ENCODE results near the gene SH3RF1.

DNA sequence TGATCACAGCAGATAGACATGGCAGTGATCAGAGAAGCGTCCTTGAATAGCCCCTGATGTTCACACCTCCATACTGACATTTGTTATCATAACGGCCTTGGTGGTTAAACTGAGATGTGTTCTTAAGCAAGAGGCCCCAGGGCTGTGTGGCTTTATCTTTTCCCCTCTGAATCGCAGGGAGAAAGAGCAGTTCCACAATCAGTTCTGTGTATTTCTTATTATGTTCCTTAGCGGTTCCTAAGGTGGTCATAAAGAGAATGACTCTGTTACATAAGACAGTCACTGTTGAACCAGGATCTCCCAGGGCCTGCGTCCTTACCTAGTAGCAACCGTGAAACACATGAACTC is 207.9 kb downstream of the SH3RF1 start:
- TF ChIP-seq, protein P1, sequence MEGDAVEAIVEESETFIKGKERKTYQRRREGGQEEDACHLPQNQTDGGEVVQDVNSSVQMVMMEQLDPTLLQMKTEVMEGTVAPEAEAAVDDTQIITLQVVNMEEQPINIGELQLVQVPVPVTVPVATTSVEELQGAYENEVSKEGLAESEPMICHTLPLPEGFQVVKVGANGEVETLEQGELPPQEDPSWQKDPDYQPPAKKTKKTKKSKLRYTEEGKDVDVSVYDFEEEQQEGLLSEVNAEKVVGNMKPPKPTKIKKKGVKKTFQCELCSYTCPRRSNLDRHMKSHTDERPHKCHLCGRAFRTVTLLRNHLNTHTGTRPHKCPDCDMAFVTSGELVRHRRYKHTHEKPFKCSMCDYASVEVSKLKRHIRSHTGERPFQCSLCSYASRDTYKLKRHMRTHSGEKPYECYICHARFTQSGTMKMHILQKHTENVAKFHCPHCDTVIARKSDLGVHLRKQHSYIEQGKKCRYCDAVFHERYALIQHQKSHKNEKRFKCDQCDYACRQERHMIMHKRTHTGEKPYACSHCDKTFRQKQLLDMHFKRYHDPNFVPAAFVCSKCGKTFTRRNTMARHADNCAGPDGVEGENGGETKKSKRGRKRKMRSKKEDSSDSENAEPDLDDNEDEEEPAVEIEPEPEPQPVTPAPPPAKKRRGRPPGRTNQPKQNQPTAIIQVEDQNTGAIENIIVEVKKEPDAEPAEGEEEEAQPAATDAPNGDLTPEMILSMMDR (conservative IDR thresholded peaks at IDR 0.05; ENCODE audit: low read depth in 2 of 2) = no peak
- TF ChIP-seq EZH2 (IDR thresholded peaks at IDR 0.05; ENCODE audit: low read depth, unreplicated experiment) (no peak), POLR2AphosphoS5 (IDR thresholded peaks at IDR 0.05; ENCODE audit: low read depth) (no peak)

All from GM23338 (cell line).